ENCODE measurements around the gene GDPGP1.

- TF ChIP-seq POLR2AphosphoS5 (IDR thresholded peaks at IDR 0.05; ENCODE audit: borderline replicate concordance, low read depth, low read length) = no peak
- TF ChIP-seq EZH2 (IDR thresholded peaks at IDR 0.05) = no peak
Measured at GRCh38 chr15:90295270-90295648, 61.2 kb downstream of the GDPGP1 start.
